ENCODE measurements around the gene NUFIP2.

DNA sequence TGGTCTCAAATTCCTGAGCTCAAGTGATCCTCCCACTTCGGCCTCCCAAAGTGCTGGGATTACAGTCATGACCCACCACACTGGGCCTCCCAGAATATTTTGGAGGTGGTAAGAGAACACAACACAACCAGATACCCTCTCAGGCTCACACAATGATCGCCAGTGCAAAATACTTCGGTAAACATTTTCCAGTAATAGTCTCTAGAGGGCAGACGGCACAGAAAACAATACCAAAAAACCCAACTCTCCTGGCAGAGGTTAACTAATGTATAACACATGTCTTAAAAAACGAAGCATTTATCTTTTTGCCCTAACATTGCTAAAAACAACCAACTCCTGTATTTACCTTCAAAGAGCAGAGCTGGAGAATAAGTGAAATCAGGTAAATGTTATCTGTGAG lies 10.5 kb downstream of the NUFIP2 start:
- TF ChIP-seq, protein P1, sequence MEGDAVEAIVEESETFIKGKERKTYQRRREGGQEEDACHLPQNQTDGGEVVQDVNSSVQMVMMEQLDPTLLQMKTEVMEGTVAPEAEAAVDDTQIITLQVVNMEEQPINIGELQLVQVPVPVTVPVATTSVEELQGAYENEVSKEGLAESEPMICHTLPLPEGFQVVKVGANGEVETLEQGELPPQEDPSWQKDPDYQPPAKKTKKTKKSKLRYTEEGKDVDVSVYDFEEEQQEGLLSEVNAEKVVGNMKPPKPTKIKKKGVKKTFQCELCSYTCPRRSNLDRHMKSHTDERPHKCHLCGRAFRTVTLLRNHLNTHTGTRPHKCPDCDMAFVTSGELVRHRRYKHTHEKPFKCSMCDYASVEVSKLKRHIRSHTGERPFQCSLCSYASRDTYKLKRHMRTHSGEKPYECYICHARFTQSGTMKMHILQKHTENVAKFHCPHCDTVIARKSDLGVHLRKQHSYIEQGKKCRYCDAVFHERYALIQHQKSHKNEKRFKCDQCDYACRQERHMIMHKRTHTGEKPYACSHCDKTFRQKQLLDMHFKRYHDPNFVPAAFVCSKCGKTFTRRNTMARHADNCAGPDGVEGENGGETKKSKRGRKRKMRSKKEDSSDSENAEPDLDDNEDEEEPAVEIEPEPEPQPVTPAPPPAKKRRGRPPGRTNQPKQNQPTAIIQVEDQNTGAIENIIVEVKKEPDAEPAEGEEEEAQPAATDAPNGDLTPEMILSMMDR (IDR thresholded peaks at IDR 0.05): no peak
- TF ChIP-seq ZFX (IDR thresholded peaks at IDR 0.05; ENCODE audit: borderline replicate concordance): no peak

Measured in 22Rv1 (cell line).